ENCODE measurements around the gene TBC1D14. TPM values are rescaled to one million over a fixed set of nuclear protein-coding genes. Genes with fewer than 3 reads are reported as not detected.

TBC1D14 gene
- total and polyA plus RNA-seq, 9 of the 15 experiments (the other 6 are each of a cell fraction or from before 2014, with no cell fraction given), result 2.1 to 59.6 (median 44.8) TPM

- TF ChIP-seq POLR2H (tag; IDR thresholded peaks at IDR 0.05; ENCODE audit: low read depth) (no peak), ZNF76 (CRISPR knock-in tag; IDR thresholded peaks at IDR 0.05; ENCODE audit: borderline replicate concordance) (no peak), NCOA4 (IDR thresholded peaks at IDR 0.05; ENCODE audit: partially characterized antibody) (no peak), ARID4B (CRISPR knock-in tag; IDR thresholded peaks at IDR 0.05) (no peak), ZNF224 (CRISPR knock-in tag; IDR thresholded peaks at IDR 0.05) (no peak), ARID2 (IDR thresholded peaks at IDR 0.05) (no peak), ZFX (CRISPR knock-in tag; IDR thresholded peaks at IDR 0.05) (peak; percentile 36), ETS1 (conservative IDR thresholded peaks at IDR 0.05; ENCODE audit: control insufficient read depth, low read depth, low read length) (no peak), ZBTB17 (CRISPR knock-in tag; IDR thresholded peaks at IDR 0.05) (no peak), TFE3 (CRISPR knock-in tag; IDR thresholded peaks at IDR 0.05) (no peak), ZBTB7A (IDR thresholded peaks at IDR 0.05; ENCODE audit: borderline replicate concordance, control insufficient read depth, low read depth, low read length) (peak; percentile 71; the same call in 1 of the 2 replicates), SAFB2 (IDR thresholded peaks at IDR 0.05; ENCODE audit: borderline replicate concordance, low read depth, low read length, severe bottlenecking) (no peak), POLR2B (IDR thresholded peaks at IDR 0.05; ENCODE audit: low read depth, partially characterized antibody) (peak; percentile 70), RBM15 (IDR thresholded peaks at IDR 0.05; ENCODE audit: insufficient read depth, low read length) (no peak), ZBED1 (IDR thresholded peaks at IDR 0.05) (no peak), TAF1 (IDR thresholded peaks at IDR 0.05; ENCODE audit: control insufficient read depth, extremely low read depth, insufficient read depth, low read length, severe bottlenecking) (peak; percentile 75), ZFP36 (IDR thresholded peaks at IDR 0.05; ENCODE audit: low read depth, low read length, partially characterized antibody) (no peak), TRIM25 (IDR thresholded peaks at IDR 0.05; ENCODE audit: borderline replicate concordance) (no peak), ZNF24 (IDR thresholded peaks at IDR 0.05) (0 out of 2 replicates have a peak, but pooled peaks have one; percentile 27), KAT8 (IDR thresholded peaks at IDR 0.05; ENCODE audit: low read depth) (no peak)
These were observed 158.7 kb downstream of the TBC1D14 start (continued) for GRCh38 chr4:7068279-7068842.

Data from K562 (cell line).